Measurements from ENCODE around the gene UST.
"Not testable (repeated sequence)": the region's sequence is repeated elsewhere in the genome, so short reads cannot be mapped to it uniquely, and the experiment has no call there.

The UST gene

GRCh38 chr6:148736774-148737412 lies 9.9 kb upstream of the UST start:
- no peak for DNase-seq

- DNase-seq, result no peak
Observed at GRCh38 chr6:148737806-148738205, 9.0 kb upstream of the UST start.

DNA sequence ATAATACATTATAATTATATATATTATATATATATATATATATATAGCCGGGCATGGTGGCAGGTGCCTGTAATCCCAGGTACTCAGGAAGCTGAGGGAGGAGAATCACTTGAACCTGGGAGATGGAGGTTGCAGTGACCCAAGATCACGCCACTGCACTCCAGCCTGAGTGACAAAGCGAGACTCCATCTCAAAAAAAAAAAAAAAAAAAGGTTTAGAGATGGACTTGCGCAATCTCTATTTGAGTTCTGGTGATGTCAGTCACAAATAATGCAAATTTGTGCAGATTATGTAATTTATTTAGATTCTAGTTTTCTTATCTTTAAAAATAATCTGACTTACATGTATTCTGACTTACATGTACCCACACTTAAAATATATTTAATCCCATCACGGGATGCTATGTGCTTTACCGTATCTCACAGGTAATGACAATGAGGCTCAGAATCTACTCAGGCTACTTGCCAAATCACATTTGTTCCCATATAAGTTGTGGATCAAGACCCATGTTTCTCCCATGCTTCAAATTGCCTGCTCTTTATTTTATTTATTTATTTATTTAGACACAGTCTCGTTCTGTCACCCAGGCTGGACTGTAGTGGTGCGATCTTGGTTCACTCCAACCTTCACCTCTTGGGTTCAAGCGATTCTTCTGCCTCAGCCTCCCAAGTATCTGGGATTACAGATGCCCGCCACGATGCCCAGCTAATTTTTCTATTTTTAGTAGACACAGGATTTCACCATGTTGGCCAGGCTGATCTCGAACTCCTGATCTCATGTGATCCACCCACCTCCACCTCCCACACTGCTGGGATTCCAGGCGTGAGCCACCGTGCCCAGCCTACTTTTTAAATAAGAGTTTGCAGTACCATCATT lies 7.6 kb upstream of the UST start:
- no peak for DNase-seq

- DNase-seq, result no peak
Observed at GRCh38 chr6:148739822-148740128, 7.1 kb upstream of the UST start.

DNA sequence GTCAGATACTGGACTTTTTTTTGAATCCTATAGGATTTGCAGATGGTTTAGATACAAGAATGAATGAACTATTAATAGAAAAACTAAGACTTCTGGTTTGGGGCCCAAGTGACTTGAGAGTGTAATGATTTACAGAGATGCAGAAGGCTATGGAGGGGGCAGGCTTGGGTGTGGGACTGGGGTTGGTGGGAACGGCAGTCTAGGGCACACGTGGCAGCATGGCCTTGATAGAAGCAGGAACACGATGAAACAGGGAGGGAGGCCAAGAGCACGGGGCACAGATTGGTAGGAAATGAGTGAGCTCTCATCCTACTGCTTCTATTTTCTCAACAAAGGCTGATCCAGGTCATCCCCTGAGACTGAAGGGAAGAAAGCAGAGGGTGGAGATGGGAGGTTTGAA lies 3.4 kb upstream of the UST start:
- no peak for DNase-seq

DNA sequence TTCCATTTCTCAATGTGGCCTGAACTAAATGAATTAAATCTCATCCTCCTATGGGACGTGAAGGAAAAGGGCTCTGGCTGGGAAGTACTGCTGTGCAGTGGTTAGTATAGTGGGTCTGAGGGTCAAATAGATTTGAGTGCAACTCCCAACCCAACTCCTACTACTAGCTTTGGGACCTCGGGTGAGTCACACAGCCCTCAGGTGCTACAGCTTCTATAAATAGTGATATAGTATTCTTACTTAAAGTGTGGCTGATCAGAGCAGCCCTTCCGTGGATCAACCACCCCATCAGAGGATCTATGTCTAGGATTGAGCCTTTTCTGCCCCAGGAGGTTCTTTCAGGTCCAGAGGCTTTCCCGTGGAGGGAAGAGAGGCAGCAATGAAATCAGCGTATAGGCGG lies 904 bp upstream of the UST start:
- no peak for DNase-seq

DNA sequence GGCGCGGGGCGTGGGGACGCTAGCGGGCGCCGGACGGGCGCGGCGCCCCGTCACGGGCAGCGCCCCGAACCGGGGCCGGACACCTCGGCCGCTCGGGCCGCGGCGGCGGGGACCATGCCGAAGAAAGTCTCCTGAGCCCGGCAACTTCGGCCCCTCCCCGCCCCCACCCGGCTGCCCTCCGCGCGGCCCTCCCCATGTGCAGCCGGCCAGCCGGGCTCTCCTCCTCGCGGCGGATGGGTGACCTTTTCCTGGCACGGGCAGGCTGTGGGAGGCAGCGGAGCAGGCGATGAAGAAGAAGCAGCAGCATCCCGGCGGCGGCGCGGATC lies 278 bp downstream of the UST start:
- DNase-seq, result peak; percentile 13

- DNase-seq, result peak; percentile 51
Observed at GRCh38 chr6:148747471-148748165, 788 bp downstream of the UST start.

- DNase-seq, result no peak
Observed at GRCh38 chr6:148749674-148750073, 2.8 kb downstream of the UST start.

- no peak for DNase-seq
Observed at GRCh38 chr6:148750838-148751792, 4.3 kb downstream of the UST start.

GRCh38 chr6:148751793-148752170 lies 5.0 kb downstream of the UST start:
- no peak for DNase-seq

DNA sequence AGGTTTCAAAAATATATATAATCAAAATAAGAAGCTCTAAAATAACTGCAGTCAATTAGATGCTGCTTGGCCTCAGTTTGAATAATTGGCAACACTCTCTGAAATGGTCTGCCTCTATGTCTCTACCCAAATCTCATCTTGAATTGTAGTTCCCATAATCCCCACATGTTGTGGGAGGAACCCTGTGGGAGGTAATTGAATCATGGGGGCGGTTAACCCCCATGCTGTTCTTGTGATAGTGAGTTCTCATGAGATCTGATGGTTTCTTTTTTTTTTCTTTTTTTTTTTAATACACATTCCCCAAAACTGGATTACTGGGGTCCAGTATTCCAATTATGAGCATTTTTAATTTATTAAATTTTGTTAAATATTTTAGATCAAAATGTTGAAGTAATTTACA lies 8.5 kb downstream of the UST start:
- not testable (repeated sequence) for DNase-seq

- no peak for DNase-seq
Observed at GRCh38 chr6:148757944-148758480, 11.2 kb downstream of the UST start.

- no peak for DNase-seq
Observed at GRCh38 chr6:148758492-148758891, 11.7 kb downstream of the UST start.

DNA sequence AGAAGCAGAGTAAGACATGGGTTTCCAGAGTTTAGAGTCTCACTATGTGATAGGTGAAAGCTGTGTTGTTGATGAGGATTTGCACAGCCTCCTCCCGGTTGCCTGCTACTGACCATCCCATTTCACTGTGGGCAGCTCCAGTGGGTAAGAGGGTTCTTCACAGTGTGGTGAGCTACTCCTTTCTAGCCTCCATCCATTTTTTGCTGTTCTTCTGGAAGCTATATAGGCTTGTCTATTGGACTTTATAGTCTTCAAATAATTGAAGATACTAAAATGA lies 13.4 kb downstream of the UST start:
- DNase-seq, result no peak

- DNase-seq, result peak; percentile 22
Observed at GRCh38 chr6:148760568-148761526, 14.0 kb downstream of the UST start.

DNA sequence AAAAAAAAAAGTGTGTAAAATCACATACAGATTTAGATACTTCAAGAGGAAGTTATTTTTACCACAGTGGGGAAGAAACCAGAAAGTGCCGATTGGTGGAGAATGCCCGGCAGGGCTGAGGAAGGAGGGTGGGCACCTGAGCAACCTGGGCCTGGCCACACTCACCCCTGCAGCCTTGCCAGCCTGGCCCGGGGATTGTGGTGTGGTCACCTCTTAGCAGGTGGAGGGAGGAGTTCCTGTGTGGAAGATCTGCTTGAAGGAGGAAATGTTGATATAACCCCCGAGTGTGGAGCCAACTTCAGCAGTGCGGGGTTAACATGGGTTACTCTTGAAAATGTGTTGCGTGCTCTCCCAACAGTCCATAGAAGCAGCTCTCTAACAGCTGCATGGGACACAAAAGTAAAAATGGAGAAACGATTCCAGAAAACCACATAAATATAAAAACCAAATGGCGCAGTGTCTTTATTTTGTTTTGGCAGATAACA lies 14.7 kb downstream of the UST start:
- peak; percentile 32 for DNase-seq

- DNase-seq, result no peak
Observed at GRCh38 chr6:148762231-148762630, 15.4 kb downstream of the UST start.

DNA sequence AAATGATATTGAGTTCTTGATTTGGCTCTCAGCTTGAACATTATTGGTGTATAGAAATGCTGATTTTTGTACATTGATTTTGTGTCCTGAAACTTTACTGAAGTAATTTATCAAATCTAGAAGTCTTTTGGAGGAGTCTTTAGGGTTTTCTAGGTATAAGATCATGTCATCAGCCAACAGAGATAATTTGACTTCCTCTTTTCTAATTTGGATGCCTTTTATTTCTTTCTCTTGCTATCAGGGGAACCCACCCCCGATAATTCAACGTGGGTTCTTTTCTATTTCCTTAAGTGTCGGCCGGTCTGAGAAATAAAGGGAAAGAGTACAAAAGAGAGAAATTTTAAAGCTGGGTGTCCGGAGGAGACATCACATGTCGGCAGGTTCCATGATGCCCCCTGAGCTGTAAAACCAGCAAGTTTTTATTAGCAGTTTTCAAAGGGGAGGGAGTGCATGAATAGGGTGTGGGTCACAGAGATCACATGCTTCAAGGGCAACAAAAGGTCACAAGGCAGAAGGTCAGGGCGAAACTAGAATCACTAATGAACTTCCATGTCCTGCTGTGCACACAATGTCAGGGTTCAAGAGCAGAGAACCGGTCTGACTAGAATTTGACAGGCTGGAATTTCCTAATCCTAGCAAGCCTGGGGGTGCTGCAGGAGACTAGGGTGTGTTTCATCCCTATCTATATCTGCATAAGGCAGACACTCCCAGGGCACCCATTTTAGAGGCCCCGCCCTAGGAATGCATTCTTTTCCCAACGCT lies 17.6 kb downstream of the UST start:
- DNase-seq, result not testable (repeated sequence)

DNA sequence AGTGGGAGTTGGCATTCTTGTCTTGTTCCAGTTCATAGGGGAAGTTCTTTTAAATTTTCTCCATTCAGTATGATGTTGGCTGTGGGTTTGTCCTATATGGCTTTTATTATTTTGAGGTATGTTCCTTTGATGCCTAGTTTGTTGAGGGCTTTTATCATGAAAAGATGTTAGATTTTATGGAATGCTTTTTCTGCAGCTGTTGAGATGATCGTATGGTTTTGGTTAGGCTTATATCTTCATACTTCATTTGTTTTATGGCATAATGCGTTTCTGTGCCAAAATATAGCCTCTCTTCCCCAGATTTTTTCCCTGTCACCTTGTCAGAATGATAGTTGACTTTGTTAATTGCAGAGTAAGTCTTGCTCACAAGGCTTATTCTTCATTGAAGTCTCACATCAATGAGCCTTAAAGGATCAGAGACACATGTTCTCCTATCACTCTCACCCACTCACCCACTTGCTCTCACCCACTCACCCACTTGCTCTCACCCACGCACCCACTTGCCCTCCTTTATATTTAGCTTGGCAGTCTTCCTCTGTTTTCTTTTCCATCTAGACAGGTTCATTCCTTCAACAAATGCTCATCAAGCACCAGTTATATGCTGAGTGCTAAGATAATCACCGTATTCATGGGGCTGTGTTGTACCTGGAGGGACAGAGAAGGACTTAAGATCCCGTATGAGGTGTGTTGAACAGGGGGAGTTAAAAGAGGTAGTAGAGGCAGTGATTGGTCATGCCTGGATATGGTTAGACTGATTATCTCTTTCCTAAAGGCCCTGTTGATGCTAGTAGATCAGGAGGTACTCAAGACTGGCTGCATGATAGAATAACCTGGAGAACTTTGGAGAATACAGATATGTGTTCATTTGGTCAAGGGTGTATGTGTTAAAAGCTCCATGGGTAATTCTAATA lies 19.3 kb downstream of the UST start:
- DNase-seq, result no peak
